Measurements from ENCODE around the gene TTLL4.

The TTLL4 gene

GRCh38 chr2:218716070-218716469 is 5.4 kb downstream of the TTLL4 start:
- no peak for DNase-seq

DNA sequence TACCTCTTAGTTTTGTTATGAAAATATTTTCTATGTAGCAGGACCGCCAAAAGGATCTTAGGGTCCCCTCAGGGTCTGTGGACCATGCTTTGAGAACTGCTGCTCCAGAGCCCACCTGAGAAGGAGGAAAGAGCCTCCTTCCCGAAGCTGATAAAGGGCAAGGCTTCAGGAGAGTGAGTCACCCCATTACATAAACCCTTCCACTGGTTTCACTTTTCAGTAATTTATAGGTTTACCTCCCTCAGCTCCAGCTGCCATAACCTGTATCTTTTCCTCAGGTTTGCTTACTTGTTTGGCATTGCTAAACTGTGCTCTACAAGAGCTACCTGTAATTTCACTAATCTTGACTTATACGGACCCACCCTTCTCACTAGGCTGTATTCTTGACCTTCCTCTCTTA is 6.6 kb downstream of the TTLL4 start:
- DNase-seq: no peak

GRCh38 chr2:218718058-218718457 is 7.4 kb downstream of the TTLL4 start:
- no peak for DNase-seq

DNA sequence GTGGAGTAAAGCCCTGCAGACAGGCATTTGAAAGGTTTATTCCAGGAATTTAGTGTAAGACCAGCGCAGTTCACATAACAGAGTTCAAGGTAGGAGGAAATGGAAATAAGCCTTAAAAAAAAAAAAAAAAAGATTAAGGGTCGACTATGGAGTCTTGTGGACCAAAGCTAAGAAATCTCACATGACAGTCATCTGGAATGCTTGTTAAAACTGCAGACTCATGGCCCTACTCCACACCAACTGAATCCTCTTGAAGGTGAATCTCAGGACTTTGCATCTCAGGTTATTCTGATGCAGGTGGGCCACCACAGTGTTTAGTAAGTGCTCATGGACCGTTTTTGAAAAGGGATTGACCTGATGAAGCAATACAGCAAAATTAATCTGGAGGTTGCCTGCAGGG is 8.8 kb downstream of the TTLL4 start:
- no peak for DNase-seq

DNA sequence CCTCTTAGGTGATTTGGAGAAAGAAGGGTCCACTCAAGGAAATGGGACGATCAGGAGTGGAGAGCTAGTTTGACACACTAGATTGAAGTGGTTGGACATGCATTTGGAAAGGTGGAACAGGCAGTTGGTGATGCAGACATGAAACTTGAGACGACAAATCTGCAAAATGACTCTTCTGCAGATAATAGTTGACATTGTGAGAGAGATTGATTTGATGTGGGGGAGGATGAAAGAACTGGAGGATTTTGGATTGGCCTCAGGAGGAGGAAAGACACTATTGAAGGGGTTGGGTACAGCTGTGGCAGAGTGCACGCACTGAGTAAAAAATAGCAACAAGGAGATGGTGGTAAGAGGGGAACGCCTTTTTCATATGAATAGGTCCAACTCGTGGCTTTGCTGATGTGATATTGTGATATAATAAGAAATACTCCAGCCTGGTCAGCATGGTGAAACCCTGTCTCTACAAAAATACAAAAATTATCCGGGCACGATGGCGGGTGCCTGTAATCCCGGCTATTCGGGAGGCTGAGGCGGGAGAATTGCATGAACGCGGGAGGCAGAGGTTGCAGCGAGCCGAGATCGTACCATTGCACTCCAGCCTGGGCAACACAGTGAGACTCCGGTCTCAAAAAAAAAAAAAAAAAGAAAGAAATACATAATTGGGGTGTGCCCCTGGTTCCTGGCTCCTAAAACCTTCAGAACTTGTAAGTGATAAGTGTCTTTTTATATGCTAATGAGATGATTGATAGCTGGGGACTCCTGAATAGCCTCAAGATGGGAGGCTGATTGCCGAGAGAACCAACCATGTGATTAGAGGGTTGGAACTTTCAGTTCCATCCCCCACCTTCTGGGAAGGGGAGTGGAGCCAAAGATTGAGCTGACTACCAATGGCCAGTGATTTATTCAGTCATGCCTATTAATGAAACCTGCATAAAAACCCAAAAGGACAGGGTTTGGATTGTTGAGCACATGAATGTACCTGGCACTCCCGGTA is 9.7 kb downstream of the TTLL4 start:
- DNase-seq: no peak

GRCh38 chr2:218721488-218721887 is 10.9 kb downstream of the TTLL4 start:
- DNase-seq: no peak

DNA sequence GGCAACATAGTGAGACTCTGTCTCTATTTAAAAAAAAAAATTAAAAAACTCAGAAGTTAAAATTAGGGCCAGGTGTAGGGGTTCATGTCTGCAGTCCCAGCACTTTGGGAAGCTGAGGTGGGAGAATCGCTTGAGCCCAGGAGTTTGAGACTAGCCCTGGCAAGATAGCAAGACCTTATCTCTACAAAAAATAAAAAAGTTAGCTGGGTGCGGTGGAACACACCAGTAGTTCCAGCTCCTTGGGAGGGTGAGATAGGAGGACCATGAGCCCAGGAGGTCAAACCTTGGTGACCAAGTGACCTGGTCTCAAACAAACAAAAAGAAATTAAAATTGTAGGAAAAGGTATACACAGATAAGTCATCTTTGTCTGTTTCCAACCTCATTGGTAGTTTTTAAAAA is 11.3 kb downstream of the TTLL4 start:
- no peak for DNase-seq

DNA sequence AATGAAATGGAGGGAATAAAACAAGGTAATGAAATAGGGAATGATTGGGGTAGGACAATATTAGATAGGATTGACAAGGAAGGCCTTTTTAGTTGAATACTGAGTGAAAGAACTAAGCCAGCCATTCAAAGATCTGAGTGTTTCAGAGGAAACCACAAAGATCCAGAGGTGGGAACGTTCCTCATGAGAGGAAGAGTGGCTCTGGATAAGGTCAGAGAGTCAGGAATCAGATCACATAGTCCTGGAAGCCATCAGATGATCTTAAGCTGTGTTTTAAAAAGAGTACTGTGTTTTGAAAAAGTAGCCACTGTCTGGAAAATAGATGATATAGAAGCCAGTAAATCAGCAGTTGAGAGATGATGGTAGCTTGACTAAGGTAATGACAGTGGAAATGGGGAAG is 11.8 kb downstream of the TTLL4 start:
- no peak for DNase-seq

DNA sequence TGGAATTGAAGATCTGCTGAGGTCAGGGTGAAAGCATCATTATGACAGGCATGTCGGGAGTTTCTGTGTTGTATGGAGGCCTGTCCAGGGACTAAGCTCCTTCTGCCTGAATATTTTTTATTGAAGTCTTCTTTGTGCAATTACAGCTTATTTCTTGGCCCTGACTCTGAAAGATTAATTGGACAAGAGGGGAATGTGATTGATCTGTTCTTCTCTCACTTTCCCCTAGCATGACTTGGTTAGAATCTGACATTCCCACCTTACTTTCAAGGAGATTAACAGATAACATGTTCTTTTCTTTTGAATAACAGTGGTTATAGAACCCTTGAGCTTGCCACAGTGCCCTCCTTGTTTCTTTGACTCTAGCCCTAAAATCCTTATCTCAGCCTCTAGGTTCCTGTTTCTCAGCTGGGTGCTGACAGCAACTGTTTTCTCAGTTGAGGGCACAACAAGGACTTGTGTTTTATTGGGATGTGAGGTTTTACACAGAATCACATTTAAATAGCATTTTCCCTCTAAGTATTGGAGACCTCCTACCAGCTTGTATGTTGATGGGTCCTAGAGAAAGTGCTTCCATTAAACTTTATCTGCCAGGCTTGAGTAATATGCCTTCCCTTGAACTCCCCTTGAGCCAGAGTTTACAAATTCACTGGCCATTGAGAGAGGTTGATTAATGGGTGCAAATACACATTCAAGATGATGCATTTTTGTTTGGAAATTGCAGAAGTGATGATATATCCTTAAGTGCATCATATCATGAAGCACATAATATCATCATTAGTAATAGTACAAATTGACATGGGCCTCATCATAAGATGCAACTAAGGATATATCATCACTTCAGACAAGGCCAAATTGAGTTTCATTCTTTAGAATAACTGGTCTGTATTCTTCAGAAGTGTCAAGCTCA is 12.5 kb downstream of the TTLL4 start:
- no peak for DNase-seq

DNA sequence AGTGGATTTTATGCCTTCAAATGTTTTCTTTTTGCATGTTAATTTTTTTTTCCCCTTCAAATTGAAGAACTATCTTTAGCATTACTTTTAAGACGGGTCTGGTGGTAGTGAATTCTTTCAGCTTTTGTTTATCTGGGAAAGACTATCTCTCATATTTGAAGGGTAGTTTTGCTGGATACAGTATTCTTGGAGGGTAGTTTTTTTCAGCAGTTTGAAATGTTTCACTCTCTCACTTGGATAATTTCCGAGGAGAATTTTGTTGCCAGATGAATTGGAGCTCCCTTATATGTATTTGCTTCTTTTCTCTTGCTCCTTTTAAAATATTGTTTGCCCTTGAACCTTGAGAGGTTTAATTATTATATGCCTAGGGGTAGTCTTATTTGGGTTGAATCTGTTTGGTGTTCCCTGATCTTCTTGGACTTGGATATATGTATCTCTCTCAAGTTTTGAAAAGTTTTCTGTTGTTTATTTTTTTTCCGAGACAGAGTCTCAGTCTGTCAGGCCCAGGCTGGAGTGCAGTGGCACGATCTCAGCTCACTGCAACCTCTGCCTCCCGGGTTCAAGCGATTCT is 15.5 kb downstream of the TTLL4 start:
- no peak for DNase-seq

DNA sequence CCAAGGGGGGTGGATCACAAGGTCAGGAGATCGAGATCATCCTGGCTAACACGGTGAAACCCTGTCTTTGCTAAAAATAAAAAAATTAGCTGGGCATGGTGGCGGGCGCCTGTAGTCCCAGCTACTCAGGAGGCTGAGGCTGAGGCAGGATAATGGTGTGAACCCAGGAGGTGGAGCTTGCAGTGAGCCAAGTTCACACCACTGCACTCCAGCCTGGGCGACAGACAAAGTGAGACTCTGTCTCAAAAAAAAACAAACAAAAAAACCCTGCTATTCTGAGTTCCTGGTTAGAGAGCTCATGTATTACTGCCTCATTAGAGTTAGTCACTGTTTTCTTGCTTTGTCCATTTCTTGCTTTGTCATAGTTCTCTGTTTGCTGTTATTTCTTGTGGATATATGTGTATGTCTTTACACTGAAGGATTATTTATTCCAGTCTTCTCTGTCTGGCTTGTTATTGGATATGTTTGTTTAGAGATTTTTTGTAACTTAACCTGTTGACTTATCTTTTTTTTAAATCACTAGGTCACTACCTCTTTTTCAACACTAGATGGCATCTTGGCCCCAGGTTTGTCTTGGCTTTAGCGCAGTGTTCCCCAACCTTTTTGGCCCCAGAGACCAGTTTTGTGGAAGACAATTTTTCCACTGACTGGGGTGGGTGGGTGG is 17.0 kb downstream of the TTLL4 start:
- DNase-seq: no peak

DNA sequence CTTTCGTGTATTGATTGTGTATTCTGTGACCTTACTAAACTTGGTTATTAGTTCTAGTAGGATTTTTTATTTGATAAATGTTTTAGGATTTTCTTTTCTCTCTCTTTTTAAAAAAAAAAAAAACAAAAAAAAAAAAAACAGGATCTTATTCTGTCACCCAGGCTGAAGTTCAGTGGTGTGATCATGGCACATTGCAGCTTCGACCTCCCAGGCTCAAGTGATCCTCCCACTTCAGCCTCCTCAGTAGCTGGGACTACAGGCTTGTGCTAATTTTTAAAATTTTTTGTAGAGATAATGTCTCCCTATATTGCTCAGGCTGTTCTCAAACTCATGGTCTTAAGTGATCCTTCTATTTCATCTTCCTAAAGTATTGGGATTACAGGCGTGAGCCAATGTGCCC is 19.0 kb downstream of the TTLL4 start:
- no peak for DNase-seq

- no peak for DNase-seq
Observed at GRCh38 chr2:218732052-218732760, 21.6 kb downstream of the TTLL4 start.

DNA sequence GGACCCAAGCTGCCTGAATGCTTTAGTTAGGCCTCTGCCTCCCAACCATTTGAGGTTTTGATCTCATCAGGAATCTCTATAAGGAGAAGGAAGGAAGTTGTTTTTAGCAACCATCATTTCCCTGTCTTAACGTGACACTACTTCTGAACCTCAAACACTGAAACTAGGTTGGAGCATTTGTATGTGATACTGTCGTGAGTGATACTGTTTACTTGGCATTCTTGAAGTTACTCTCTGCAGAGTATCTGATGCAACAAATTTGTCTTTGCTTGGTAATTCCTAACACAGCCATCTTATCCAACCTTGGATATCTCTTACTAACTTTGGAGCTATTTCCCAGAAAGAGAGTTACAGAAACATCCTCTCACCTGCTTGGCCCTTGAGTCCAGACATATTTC is 22.1 kb downstream of the TTLL4 start:
- DNase-seq: no peak

DNA sequence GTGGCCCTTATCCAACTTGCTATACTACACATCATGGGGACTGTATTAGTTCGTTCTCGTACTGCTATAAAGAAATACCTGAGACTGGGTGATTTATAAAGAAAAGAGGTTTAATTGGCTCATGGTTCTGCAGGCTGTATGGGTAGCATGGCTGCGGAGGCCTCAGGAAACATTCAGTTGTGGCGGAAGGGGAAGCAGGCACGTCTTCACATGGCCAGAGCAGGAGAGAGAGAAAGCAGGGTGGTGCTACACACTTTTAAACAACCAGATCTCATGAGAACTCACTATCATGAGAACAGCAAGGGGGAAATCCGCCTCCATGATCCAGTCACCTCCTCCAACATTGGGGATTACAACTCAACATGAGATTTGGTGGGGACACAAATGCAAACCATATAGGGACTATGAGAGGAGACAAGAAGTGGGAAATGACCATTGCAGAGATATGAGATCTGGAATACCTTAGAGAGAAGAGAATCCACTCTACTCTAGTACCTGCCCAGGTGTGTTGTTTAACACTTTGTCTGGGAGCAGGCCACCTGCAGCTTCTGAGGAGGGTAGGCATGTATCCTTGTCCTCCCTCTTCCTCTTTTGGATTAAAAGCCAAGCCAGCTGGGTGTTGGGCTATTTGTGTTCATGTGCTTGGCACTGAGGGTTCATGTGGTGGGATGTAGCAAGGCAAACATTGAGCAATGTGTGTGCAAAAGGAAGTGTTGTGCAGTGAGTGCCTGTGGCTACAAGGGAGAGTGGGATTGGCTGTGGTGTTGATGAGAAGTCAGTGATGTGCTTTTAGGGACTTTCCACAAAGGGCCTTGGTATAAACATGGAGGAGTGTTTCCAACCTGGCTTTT is 22.8 kb downstream of the TTLL4 start:
- no peak for DNase-seq

GRCh38 chr2:218734190-218734975 is 23.7 kb downstream of the TTLL4 start:
- no peak for DNase-seq

- DNase-seq: no peak
Observed at GRCh38 chr2:218736531-218736930, 25.9 kb downstream of the TTLL4 start.

DNA sequence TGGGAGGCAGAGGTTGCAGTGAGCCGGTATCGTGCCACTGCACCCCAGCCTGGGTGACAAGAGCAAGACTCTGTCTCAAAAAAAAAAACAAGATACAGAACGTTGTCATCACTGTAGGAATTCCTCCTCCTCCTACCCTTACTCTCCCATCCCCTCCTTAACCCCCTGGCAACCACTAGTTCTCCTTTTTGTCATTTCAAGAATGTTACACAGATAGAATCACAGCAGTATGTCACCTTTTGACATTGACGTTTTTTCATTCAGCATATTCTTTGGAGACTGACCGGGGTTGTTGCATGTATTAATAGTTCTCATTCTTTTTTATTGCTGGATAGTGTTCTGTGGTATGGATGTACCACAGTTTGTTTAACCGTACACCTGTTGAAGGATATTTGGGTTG is 32.4 kb downstream of the TTLL4 start:
- no peak for DNase-seq

GRCh38 chr2:218744615-218745014 is 34.0 kb downstream of the TTLL4 start:
- DNase-seq: no peak

- no peak for DNase-seq
Observed at GRCh38 chr2:218745160-218745558, 34.5 kb downstream of the TTLL4 start.

All from activated CD4-positive, alpha-beta T cell treated with anti-CD3 and anti-CD28 coated beads, Interleukin-2, amount 50 U/mL, for 1 hour (primary cell).